ENCODE results near the gene GPR62.

GPR62 gene

DNA sequence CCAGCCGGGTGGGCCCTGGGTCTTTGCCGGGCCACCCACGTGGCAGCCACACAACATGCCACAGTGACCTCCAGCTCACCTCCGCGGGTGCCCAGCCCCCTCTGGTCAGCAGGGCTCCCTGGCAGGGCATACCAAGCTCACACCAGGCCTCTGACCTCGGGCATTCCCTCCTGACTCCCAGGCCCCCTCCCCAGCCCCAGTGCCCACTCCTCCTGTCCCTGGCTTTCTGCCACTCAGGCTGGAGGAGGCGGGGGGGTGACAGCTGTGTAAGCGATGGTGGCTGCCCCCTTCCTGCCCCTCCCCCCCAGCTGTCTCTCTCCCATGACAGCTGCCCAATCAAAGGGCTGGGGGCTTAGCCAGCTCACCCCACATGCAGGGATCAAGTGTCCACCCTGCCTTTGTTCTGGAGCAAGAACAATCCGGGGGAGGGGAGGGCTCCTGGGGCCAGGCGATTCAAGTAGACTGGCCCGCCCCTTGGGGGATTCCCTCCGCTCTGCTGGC, 8.8 kb downstream of the GPR62 start:
- TF ChIP-seq, protein P1, sequence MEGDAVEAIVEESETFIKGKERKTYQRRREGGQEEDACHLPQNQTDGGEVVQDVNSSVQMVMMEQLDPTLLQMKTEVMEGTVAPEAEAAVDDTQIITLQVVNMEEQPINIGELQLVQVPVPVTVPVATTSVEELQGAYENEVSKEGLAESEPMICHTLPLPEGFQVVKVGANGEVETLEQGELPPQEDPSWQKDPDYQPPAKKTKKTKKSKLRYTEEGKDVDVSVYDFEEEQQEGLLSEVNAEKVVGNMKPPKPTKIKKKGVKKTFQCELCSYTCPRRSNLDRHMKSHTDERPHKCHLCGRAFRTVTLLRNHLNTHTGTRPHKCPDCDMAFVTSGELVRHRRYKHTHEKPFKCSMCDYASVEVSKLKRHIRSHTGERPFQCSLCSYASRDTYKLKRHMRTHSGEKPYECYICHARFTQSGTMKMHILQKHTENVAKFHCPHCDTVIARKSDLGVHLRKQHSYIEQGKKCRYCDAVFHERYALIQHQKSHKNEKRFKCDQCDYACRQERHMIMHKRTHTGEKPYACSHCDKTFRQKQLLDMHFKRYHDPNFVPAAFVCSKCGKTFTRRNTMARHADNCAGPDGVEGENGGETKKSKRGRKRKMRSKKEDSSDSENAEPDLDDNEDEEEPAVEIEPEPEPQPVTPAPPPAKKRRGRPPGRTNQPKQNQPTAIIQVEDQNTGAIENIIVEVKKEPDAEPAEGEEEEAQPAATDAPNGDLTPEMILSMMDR (IDR thresholded peaks at IDR 0.05; ENCODE audit: insufficient read depth, low read length, missing control alignments) = no peak
- ChIA-PET POLR2A (no interaction called here), CTCF (interaction anchor here (1.0 to 7.3 kb wide), 4 partner anchors 9 to 159 kb away, joined by 4 to 67 read pairs (median 11); partner anchors contain the start of genes ABHD14A, ABHD14B, GPR62 and PARP3)
- H3K4me3 ChIP-seq (ENCODE audit: low read depth, low read length) = no peak overlapping the region
- no peak for DNase-seq (ENCODE audit: low read depth, low spot score)

DNA sequence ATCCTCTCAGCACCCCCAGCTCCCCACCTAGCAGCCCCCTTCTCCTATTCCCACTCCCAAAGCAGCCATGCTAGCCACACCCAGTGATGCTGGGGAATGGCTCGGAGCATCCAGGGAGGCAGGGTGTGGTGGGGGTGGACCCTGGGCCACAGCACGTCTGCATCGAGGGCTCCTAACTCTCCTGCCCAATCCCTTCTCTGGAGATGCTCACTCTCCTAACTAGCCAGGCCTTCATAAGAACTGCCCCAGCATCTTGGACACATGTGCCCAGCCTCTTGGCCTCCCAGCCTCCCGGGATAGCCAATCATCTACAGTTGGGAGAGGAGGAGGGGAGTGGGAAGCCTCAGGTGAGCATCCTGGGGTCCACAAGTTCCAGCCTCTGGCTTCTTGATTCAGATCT, 9.3 kb downstream of the GPR62 start:
- TF ChIP-seq, protein P1 (IDR thresholded peaks at IDR 0.05; ENCODE audit: insufficient read depth, low read length, missing control alignments) = no peak
- ChIA-PET POLR2A (interaction anchor here (1.7 kb wide), 1 partner anchor 9 kb away, joined by 5 read pairs; the partner anchor contains the start of gene ABHD14B), CTCF (interaction anchor here (0.5 to 7.3 kb wide), 5 partner anchors 9 to 1410 kb away, joined by 3 to 67 read pairs (median 11); partner anchors contain the start of genes ABHD14A, ABHD14B, GPR62 and PARP3)

DNA sequence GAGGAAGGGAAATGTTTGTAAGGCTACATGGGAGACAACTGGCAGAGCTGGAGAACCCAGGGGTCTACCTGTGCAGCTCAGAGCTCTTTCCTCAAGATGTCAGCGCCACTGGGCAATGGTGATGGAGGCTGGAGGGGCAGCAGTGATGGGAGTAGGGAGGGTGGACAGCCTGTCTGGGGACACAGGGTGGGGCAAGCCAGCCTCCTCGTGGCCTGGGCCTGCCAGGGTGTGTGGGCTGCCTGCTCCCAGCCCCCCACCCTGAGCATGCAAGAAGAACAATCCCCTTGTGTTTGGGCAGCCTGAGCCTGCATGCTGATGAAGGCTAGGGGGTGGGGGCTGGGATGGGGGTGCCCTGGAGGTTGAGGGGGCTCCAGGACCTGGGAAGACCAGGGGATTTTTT, 10.8 kb downstream of the GPR62 start:
- H3K4me3 ChIP-seq (ENCODE audit: low read depth, low read length) = peak overlapping the region; percentile 80
- CTCF ChIA-PET = interaction anchor here (1.0 to 7.3 kb wide), 8 partner anchors 7 to 166 kb away, joined by 3 to 67 read pairs (median 5); partner anchors contain the start of genes ABHD14A, ABHD14B, GPR62 and RRP9
- POLR2A ChIA-PET = interaction anchor here (0.7 to 2.9 kb wide), 3 partner anchors 8 to 30 kb away, joined by 3 to 10 read pairs (median 5); partner anchors contain the start of genes ABHD14B, PARP3, RPL29 and RRP9
- TF ChIP-seq, protein P1 (IDR thresholded peaks at IDR 0.05; ENCODE audit: insufficient read depth, low read length, missing control alignments) = no peak
- no peak for DNase-seq (ENCODE audit: low read depth, low spot score)

More for the DNA sequence above, 9.3 kb downstream of the GPR62 start:
- no peak overlapping the region for H3K4me3 ChIP-seq (ENCODE audit: low read depth, low read length)
- DNase-seq (ENCODE audit: low read depth, low spot score) = no peak

DNA sequence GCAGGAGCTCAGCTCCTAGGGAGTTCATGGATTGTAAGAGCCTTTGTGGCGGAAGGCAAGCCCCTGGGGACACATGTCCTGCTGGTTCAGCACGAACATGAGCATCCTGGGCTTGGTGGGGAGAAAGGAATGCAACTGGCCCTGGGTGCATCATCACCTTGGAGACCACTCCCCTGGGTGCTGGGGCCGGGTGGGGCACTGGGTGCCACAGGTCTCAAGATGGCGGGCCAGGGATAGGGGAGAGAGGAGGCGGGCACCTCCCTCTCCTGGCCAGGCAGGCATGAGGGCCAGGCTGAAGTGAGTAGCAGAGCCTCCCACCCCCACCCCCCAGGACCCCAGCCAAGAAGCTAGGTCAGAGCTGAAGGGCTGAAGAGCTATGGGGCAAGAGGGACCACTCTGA, 11.3 kb downstream of the GPR62 start:
- TF ChIP-seq, protein P1 (IDR thresholded peaks at IDR 0.05; ENCODE audit: insufficient read depth, low read length, missing control alignments) = no peak
- ChIA-PET CTCF (interaction anchor here (1.3 to 1.6 kb wide), 3 partner anchors 18 to 25 kb away, joined by 3 to 6 read pairs (median 4); partner anchors contain the start of gene RRP9), POLR2A (interaction anchor here (2.9 kb wide), 1 partner anchor 25 kb away, joined by 10 read pairs; the partner anchor contains the start of genes PARP3 and RRP9)
- peak overlapping the region; percentile 80 for H3K4me3 ChIP-seq (ENCODE audit: low read depth, low read length)
- no peak for DNase-seq (ENCODE audit: low read depth, low spot score)

DNA sequence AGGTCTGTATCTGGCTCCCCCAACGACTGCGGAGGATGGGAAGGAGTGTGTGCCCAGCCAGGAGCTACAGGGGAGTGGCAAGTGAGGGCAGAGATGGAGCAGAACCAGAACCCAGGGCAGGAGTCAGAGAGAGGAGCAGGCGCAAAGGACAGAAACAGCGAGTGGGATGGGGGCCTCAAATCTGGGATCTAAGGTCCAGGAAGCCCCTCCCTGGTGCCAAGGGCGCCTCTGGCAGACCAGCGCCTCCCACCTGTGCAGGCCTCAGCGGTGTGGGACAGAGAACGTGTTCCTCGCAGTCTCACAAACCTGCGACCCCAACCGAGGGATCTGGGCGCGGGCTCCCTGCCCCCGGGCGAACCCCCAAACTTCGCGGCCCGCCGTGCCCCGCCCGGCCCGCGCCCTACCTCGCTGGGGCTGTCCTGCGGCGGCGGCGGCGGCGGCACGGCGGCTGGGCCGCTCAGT, 11.8 kb downstream of the GPR62 start:
- no peak for DNase-seq (ENCODE audit: low read depth, low spot score)
- CTCF ChIA-PET = interaction anchor here (1.3 to 4.5 kb wide), 3 partner anchors 18 to 25 kb away, joined by 3 to 32 read pairs (median 6); partner anchors contain the start of genes PARP3 and RRP9
- POLR2A ChIA-PET = interaction anchor here (0.5 to 2.9 kb wide), 3 partner anchors 25 to 573 kb away, joined by 3 to 10 read pairs (median 4); partner anchors contain the start of genes PARP3, RPL29 and RRP9
- H3K4me3 ChIP-seq (ENCODE audit: low read depth, low read length) = peak overlapping the region; percentile 80
- TF ChIP-seq, protein P1 (IDR thresholded peaks at IDR 0.05; ENCODE audit: insufficient read depth, low read length, missing control alignments) = no peak
